Tibial nerve (tissue), 3 donors: ENCODE data around the gene TBL1X.

Experiments used
- POLR2A ChIP-seq, 2 donors: fragments of 450-650 bp; IDR thresholded peaks; one replicate each; pipeline ENCODE4 v1.6.1; 2017; ENCODE audit warnings: antibody characterized with exemption in 2 of 2, mild to moderate bottlenecking in 2 of 2, moderate library complexity in 2 of 2
- TF ChIP-seq, protein P1 (sequence below), 5 experiments: fragments of 200-600 bp in 3 of 5; fragments of 450-650 bp in 2 of 5; sonication (generic) in 3 of 5; IDR thresholded peaks; one replicate each; pipeline ENCODE4 v1.5.1; 2016 to 2019; ENCODE audit warnings: antibody characterized with exemption in 5 of 5, mild to moderate bottlenecking in 3 of 5, moderate library complexity in 2 of 5

DNA sequence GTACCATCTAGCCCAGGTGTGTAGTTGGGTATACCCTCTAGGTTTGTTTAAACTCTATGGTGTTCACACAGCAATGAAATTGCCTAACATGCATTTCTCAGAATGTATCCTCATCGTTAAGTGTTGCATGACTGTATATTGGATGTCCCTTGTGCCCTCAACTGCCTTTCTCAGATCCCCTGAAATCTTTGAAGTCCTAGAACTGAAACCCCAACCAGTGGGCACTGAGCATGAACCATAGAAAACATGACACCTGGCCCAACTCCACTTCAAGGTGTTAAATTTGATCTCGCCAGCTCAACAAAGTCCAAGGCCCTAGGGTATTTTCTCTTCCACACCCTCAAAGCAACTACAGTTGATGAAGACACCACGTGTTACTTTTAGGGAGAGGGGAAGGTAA lies 265.2 kb downstream of the TBL1X start:
- TF ChIP-seq POLR2A (IDR thresholded peaks at IDR 0.05), result no peak
- TF ChIP-seq, protein P1, sequence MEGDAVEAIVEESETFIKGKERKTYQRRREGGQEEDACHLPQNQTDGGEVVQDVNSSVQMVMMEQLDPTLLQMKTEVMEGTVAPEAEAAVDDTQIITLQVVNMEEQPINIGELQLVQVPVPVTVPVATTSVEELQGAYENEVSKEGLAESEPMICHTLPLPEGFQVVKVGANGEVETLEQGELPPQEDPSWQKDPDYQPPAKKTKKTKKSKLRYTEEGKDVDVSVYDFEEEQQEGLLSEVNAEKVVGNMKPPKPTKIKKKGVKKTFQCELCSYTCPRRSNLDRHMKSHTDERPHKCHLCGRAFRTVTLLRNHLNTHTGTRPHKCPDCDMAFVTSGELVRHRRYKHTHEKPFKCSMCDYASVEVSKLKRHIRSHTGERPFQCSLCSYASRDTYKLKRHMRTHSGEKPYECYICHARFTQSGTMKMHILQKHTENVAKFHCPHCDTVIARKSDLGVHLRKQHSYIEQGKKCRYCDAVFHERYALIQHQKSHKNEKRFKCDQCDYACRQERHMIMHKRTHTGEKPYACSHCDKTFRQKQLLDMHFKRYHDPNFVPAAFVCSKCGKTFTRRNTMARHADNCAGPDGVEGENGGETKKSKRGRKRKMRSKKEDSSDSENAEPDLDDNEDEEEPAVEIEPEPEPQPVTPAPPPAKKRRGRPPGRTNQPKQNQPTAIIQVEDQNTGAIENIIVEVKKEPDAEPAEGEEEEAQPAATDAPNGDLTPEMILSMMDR (IDR thresholded peaks at IDR 0.05), result no peak
